ENCODE measurements around the gene FAM237A.

GRCh38 chr2:206616151-206616550 is 26.1 kb upstream of the FAM237A start:
- TF ChIP-seq EZH2phosphoT487 (IDR thresholded peaks at IDR 0.05; ENCODE audit: borderline replicate concordance) (no peak), CTCF (IDR thresholded peaks at IDR 0.05 in 2 of 3, conservative IDR thresholded peaks at IDR 0.05 in 1 of 3; ENCODE audit: borderline replicate concordance in 1 of 3, insufficient read depth in 1 of 3, low read depth in 2 of 3, low read length in 2 of 3) (no peak), POLR2AphosphoS5 (IDR thresholded peaks at IDR 0.05; ENCODE audit: low read depth, low read length) (no peak), POLR2A (IDR thresholded peaks at IDR 0.05; ENCODE audit: borderline replicate concordance, extremely low read depth, insufficient read depth, insufficient read length) (no peak), TCF7L2 (IDR thresholded peaks at IDR 0.05; ENCODE audit: borderline replicate concordance, extremely low read depth, insufficient read depth, insufficient read length) (no peak), SP1 (IDR thresholded peaks at IDR 0.05; ENCODE audit: low read depth) (no peak), CEBPB (IDR thresholded peaks at IDR 0.05; ENCODE audit: low read depth) (no peak), ELF1 (IDR thresholded peaks at IDR 0.05; ENCODE audit: borderline replicate concordance, low read depth) (no peak), JUND (IDR thresholded peaks at IDR 0.05) (no peak), ATF3 (IDR thresholded peaks at IDR 0.05) (no peak), EZH2 (IDR thresholded peaks at IDR 0.05) (no peak), EGR1 (IDR thresholded peaks at IDR 0.05; ENCODE audit: low read depth) (no peak), SRF (IDR thresholded peaks at IDR 0.05; ENCODE audit: low read depth) (no peak)
- TF ChIP-seq, protein P1, sequence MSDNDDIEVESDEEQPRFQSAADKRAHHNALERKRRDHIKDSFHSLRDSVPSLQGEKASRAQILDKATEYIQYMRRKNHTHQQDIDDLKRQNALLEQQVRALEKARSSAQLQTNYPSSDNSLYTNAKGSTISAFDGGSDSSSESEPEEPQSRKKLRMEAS (IDR thresholded peaks at IDR 0.05): no peak

Data from HCT116 (cell line).